Activated CD4-positive, CD25-positive, alpha-beta regulatory T cell treated with anti-CD3 and anti-CD28 coated beads, Interleukin-2, amount 50 U/mL, for 72 hours (primary cell): ENCODE data around the gene MSH3.
"Not testable (repeated sequence)": the region's sequence is repeated elsewhere in the genome, so short reads cannot be mapped to it uniquely, and the experiment has no call there.

Experiments used
- DNase-seq: peaks from one replicate; pipeline ENCODE4 v3.0.0; 2021

The MSH3 gene

DNA sequence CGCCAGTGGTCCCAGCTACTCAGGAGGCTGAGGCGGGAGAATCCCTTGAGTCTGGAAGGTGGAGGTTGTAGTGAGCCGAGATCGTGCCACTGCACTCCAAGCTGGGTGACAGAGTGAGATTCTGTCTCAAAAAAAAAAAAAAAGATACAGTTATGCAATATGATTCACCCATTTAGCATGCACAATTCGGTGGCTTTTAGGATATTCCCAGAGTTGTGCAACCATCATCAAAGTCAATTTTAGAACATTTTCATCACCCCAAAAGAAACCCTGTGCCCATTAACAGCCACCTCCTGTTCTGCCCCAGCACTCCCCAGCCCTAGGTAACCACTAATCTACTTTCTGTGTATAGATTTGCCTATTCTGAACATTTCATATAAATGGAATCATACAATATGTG is 4.7 kb downstream of the MSH3 start:
- no peak for DNase-seq

DNA sequence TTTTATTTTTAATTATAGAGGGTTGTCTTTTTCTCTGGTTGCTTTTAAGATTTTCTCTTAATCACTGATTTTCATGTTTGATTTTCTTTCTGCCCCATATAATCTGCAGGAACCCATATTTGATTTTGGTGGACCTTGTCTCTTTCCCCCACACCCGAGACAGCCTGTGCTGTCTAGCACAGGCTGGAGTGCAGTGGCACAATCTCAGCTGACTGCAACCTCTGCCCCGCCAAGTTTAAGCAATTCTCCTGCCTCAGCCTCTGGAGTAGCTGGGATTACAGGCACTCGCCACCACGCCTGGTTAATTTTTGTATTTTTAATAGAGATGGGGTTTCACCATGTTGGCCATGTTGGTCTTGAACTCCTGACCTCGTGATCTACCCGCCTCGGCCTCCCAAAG is 6.2 kb downstream of the MSH3 start:
- DNase-seq, result not testable (repeated sequence)

DNA sequence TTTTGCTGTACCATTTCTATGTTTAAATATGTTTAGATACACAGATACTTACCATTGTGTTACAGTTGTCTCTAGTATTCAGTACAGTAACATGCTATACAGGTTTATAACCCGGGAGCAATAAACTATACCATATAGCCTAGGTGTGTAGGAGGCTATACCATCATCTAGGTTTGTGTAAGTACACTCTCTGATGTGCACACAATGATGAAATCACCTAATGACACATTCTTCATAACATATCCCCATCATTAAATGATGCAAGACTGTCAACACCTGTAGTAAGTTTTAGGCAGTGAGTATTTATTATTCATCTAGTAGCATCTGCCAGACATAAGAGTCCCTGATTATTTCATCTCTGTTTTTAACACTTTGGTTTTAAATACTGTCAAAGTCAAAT is 7.7 kb downstream of the MSH3 start:
- DNase-seq, result no peak

DNA sequence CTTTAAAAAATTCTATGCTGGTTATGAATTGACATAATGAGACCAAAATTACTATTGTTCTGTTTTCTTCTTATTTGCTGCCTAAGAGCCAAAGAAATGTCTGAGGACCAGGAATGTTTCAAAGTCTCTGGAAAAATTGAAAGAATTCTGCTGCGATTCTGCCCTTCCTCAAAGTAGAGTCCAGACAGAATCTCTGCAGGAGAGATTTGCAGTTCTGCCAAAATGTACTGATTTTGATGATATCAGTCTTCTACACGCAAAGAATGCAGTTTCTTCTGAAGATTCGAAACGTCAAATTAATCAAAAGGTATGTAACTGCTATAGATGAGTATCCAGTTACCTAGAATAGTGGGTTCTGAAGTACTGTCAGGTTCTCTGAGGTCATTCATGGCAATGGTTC is 10.6 kb downstream of the MSH3 start:
- no peak for DNase-seq

DNA sequence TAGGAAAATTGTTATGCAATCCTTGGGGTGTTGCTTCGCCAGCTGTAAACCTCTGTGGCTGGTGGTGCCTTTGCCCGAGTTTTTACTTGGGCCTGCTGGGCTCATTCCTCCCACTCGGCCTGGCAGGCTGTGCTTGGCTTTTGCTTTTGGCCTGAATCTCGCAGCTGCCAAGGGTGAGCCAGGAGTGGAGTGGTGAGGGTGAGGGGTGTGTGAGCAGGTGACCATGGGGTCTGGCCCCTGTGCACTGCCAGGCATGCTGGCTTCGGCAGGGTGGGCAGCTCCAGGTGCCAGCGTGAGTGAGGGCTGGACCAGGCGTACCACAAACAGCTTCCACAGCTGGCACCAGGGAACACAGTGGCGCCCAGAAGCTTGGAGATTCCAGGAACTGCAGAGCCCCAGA is 12.9 kb downstream of the MSH3 start:
- DNase-seq, result no peak

DNA sequence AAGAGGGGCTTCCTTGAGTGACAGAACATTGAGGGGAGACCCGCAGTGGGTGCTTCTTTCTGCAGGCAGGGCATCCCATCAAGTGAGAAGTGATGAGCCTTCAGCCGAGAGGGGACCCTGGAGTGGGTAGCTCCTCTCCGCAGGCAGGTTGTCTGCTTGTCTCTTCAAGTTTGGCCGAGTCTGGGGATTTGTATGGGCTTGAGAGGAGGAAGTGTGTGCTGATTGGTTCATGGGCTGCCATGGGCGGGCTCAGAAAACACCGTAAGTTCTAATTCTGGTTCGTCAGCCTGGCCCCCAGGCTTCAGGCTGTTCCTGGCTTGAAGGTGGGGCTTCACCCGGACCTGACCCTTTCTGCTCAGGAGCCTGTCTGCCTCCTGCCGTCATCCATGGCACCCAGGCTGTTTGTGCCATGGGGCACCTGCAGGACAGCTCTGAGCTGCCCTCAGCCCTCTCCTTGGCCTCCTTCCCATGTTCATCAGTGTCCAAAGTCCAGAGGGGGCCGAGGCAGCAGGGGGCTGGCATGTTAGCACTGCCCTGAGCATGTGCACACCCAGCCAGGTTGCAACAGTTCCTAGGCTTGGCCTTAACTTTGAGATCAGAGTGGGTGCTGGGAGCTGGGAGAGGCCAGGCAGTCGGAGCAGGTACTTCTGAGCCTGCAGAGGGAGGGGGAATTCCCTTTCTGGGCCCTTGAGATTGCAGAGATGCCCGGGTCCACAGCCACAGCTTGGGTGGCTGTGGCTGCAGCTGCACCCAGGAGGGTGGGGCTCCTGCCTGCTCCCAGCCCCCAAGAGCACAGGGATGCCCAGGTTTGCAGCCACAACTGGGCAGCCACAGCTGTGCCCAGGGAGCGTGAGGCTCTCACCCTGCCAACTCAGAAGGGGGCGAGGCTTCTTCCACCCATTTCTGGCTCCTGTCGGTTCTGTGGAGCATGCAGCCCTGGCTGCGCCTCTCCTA is 13.8 kb downstream of the MSH3 start:
- DNase-seq, result no peak

DNA sequence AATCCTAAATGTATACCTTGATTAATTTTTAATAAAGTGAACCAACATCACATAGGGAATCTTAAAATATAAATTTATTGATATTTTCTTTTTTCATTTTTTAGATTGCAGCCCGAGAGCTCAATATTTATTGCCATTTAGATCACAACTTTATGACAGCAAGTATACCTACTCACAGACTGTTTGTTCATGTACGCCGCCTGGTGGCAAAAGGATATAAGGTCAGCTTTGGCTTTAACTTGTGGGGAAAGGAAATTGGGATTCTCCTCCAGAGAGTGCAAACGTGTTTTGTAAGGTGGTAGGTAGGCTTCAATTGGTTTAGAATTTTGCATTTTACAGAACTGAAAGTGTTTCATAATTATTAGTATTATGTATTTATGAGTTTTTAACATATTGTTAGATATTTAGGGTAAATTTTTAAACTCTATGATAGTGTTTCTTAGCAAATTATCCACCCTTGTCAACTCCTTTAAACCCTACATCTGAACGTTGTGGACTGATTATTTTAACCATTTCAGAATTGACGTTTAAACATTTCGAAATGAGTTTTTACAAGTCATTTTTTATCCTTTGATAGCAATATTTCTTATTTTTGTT is 17.8 kb downstream of the MSH3 start:
- peak; percentile 62 for DNase-seq

DNA sequence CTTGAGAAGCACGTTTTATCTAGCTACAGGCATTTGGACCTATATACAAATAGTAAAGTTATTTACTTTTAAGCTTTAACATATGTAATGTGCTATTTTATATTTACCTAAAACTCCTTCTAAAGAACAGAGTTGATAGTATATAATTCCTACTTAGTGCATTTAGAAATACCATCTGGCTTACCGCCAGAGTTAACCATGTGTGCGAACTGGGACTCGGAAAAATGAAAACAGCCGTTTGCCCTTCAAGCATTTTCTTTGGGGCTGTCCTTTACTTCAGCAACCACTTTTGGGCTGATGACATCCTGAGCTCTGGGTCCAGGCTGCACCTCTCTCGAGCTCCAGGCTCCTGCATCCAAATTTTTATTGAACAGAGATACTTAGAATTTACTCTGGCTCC is 22.3 kb downstream of the MSH3 start:
- no peak for DNase-seq

DNA sequence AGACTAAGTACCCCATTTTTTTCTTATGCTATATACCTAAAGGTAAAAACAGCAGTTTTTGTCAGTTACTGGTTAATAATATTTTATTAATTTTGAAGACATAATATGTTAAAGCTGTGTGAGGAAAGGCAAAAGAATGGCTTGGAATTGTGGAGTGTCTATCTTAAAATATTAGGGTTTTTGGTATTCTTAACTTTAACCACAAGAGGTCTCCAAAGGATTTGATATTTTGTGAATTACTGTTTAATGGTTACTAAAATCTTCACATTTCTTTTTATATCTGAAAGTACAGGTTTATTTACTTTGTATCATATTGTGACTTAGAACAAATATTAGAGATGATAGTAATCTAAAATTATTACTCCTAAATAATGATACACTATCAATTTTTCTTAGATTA is 32.3 kb downstream of the MSH3 start:
- no peak for DNase-seq

DNA sequence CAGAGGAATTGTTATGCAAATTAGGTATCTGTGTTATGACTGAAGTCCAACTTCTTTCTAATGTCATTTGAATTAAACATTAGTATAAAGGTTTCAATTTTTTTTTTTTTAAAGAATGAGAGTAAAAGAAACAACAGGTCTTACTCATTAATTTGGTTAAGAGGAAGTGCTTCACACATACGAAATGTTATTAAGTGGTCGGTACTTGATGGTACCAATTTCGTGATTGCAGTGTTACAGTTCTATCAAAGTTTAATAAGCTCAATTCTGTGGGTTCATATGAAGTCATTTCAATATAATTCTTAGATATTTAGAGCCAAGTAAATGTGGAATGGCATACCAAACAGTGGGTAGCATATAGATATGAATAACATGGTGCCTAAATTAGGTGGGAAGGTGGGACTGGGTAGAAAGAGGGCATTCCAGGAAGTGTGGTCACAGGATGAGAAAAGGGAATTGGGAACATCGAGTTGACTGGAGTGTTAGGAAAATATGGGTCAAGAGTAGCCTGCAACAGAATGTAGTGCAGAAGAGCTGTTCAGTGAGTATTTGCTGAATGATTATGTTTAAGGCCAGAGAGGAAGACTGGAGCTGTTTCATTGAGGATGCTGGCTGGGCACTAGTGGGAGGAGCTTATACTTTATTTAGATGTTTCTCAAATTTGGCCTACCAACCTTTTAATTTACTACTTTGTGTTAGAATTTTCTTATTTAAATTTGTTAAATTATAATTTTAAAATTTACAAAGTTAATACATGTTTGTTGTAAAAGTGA is 34.4 kb downstream of the MSH3 start:
- DNase-seq, result no peak

DNA sequence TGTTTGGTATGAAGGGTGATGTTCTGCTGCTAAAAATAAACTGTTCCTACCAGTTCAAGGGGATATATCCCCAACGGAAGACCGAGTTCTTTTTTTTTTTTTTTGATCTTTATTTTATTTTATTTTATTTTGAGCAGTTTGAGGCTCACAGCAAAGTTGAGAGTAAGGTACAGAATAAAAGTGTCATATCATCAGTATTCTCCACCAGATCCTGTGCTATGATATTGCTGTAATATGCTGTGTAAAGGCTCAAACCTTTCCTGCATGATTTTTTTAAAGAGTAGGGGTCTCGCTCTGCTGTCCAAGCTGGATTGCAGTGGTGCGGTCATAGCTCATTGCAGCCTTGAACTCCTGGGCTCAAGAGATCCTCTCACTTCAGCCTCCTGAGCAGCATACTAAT is 35.2 kb downstream of the MSH3 start:
- no peak for DNase-seq

DNA sequence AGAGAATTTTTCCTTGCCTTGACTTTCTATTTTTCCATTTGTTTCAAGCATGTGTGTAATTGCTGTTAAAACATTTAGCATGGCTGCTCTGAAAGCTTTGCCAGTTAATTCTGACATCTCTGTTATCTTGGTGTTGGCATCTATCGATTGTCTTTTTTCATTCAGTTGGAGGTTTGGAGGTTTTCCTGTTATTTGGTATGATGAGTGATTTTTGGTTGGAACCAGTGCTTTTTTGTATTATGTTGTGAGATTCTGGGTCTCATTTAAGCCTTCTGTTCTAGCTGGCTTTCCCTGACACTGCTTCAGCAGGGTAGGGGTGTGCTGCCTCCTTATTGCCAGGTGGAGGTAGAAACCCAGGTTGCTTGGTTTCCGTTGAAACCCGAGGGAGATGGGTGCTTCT is 41.2 kb downstream of the MSH3 start:
- DNase-seq, result no peak

DNA sequence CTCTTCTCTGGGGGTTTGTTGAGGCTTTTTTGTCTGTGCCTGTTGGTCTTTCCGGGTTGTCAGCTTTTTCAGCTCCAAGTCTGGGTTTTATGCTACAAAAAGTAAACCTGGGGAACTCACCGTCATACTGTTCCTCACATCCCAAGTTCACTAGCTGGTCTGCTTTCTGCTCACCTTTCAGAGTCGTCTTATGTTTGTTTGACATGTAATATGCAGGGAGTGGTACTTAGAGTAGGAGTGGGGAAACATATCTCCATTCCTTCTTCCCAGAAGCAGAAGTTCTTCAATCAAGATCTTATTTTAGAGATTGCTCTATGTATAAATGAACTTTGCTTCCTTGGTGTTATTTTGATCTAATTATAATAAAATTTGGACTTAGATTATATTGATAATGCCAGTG is 42.0 kb downstream of the MSH3 start:
- no peak for DNase-seq

DNA sequence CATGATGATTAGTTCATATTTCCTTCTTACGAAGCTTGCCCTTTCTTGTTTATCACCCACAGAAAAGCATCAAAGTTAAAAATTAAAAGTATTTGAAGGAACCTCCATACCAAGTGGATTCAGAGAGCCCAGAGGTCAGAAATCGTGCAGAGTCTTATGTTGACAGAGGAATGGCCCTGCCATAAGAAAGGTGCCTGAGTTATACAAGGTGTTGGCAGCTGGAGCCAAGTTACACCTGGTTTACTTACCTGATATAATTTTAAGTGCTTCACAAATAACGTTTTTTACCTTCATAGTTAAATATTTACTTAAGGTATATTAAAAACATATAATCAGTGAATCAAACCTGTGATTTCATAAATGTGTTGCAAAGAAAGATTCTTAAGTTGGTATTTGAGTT is 42.6 kb downstream of the MSH3 start:
- no peak for DNase-seq

DNA sequence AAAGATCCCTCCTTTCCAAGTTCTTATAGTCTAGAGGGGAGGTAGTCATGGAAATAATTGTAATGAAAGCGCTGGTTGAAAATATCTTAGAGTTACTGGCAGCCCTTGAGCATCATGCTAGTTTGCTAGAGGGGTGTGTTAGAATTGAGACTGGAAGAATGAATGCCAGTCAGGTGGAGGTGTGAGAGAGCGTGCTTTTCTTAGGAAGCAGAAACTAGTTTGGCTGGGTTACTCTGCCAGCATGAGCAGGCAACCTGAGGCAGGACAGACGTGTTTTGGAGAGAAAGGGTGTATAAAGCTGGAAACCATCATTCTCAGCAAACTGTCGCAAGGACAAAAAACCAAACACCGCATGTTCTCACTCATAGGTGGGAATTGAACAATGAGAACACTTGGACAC is 43.9 kb downstream of the MSH3 start:
- DNase-seq, result no peak

DNA sequence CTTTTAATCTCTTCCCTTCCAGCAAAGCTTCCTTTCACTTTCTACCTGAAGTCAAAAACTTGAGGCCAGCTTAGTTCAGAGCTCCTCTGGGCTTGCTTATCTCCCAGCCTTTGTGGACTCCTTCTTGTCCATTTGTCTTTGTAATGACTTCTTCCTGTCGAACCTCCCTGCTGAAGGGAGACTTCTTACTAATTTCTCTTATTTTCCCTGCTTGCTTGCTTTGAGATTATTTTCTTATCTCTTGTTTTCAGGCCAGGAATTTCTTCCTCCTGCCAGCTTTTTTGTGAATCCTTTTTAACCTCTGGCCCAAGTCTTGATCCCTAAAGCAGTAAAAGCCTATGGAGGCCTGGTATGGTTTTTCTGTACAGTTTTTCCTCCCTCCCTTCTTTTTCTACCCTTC is 47.1 kb downstream of the MSH3 start:
- DNase-seq, result no peak

DNA sequence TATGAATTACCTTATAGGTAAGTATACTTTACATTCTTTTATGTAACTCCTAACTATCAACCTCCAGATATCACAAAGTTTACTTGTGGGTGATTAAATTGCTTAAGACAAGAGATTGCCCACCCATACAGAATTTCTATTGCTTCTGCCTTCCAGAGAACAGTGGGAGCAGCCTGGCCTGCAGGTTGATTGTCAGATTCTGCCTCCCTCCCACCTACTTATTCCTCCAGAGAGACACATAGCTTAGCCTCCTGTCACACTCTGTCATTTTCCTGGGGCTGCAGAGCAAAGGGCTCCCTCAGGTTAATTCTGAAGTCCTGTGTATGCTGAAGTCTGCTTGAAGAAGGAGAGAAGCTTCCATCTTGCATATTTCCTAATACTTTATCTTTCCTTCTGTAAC is 48.8 kb downstream of the MSH3 start:
- no peak for DNase-seq

DNA sequence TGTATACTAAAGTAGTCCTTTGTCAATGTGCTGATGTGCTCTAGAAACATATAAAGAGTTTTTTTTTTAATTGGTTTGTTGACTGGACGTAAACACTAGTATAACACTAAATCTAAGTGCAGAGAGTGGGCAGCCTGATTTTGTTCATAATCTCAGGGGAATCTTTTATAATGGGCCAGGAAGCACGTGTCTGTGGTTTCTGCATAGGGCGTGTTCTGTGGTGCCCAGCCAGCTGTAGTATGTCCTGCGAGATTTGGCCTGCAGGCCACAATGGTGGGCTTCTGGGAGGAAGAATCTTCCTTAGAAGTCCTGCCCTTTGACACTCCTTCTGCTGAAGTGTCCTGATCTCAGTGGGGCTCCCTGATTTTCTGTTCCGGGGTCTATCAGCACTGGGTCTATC is 49.3 kb downstream of the MSH3 start:
- DNase-seq, result no peak

DNA sequence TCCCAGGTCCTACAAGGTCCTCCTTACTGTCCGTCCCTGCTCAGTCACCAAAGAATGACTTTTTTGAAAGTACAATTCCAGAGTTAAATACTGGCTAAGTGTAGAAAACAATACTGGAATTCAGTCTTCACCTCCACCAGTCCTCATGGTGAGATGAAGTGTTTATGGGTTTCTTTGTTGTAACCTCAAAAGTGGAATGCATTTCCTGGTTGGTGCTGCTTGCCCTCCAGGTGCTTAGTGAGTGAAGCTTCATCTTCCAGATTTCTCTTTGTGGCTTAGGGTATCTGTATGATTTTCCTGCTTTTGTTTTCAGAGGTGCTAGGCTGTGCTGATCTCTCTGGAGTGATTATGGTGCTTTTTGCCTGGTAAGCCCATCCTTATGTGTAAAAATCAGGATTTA is 49.8 kb downstream of the MSH3 start:
- DNase-seq, result no peak

DNA sequence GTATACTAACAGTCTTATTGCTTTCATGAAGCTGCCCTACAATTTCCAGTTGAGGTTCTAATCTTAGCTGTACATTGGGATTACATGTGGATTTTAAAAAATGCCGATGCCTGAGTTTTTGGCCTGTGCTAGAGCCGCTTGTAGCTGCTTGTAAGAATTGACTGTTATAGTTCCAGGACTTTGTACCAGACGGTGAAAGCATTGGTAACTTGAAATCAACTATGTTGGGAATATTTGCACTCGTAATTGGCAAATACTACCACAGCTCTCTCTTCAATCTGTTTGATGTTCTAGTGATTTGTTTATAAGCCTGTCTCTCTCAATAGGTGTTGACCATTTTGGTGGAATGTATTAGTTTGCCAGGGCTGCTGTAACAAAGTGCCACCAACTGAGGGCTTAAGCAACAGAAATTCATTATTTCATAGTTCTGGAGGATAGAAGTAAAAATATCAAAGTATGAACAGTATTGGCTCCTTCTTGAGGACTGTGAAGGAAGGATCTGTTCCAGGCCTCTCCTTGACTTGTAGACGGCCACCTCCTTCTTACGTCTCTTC is 50.8 kb downstream of the MSH3 start:
- DNase-seq, result no peak

DNA sequence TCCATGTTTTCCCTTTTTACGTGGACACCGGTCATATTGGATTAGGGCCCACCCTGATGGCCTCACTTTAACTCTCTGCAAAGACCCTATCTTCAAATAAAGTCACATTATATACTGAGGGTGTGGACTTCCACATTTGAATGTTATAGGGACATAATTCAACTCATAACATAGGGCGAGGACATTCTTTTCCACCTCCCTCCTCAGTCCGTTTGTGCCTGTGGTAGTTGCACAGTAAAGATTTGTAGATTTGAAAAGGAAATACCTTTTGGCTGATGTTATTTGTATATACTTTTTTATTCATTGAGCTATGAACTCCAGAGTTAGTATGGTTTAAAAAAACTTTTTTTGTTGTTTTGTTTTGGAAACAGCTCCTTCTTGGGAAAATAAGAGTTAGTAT is 51.3 kb downstream of the MSH3 start:
- no peak for DNase-seq

DNA sequence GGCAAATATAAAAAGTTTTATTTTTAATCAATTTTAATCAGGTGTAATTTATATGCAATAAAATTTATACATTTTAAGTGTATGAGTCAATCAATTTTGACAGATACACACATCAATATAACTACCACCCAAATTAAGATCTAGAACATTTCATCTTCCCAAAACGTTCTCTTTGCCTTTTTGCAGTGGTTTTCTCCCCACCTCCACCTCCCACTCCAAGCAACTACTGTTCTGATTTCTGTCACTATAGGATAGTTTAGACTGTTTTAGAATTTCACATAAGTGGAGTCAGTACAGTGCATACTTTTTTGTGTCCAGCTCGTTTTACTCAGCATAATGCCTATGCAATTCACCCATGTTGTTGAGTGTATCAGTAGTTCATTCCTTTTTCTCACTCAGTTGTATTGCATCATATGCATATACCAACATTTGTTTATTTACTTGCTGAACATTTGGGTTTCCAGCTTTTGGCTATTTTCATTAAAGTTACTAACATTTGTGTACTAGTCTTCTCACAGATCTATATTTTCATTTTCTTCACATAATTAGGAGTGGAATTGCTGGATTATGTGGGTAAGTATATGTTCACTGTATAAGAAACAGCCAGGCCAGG is 52.5 kb downstream of the MSH3 start:
- DNase-seq, result no peak

DNA sequence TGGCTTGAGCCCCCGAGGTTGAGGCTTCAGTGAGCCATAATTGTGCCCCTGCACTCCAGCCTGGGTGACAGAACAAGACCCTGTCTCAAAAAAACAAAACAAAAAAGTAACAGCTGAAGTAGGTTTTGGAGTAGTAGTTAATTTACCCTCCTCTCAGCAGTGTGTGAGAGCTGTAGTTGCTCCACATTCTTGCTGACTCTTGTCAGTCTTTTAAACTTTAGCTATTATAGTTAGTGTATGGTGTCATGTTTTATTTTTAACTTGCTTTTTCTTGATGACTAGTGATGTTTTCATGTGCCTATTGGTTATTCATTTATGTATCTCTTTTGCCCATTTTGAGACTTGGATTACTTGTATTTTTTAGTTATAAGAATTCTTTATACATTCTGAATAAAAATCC is 53.2 kb downstream of the MSH3 start:
- no peak for DNase-seq
